ENCODE results near the gene PRRX2. TPM values are rescaled to one million over a fixed set of nuclear protein-coding genes. Genes with fewer than 3 reads are reported as not detected.

The PRRX2 gene
- polyA plus RNA-seq, 1 donor (not counting 4 experiments of a cell fraction or from before 2014, with no cell fraction given): not detected

- Histone ChIP-seq H3K27ac (ENCODE audit: control insufficient read depth, insufficient read depth, low read length) (no peak overlapping the region), H3K4me3 (ENCODE audit: control insufficient read depth in 2 of 3, extremely low read depth in 1 of 3, insufficient read depth in 2 of 3, low read depth in 1 of 3, low read length in 3 of 3) (no peak overlapping the region), H3K9ac (ENCODE audit: control insufficient read depth, extremely low read depth, insufficient read depth, low read length) (no peak overlapping the region), H3K36me3 (ENCODE audit: control insufficient read depth in 2 of 2, extremely low read depth in 1 of 2, insufficient read depth in 2 of 2, low read length in 2 of 2) (peaks cover 0 to 3% of the 10 kb centered on the region in 2 experiments), H4K20me1 (ENCODE audit: control insufficient read depth, extremely low read depth, insufficient read depth, low read length) (no peaks in the 10 kb centered on the region), H2AFZ (ENCODE audit: control insufficient read depth, low read length) (no peak overlapping the region), H3K9me3 (ENCODE audit: control insufficient read depth, low read depth, low read length) (no peaks in the 10 kb centered on the region), H3K79me2 (ENCODE audit: control insufficient read depth, insufficient read depth, low read length) (no peaks in the 10 kb centered on the region), H3K4me1 (ENCODE audit: control insufficient read depth, extremely low read depth, insufficient read depth, low read length) (peaks cover 8% of the 10 kb centered on the region), H3K9me1 (ENCODE audit: control insufficient read depth, extremely low read depth, insufficient read depth, low read length) (no peaks in the 10 kb centered on the region), H3K4me2 (ENCODE audit: control insufficient read depth, extremely low read depth, insufficient read depth, low read depth, low read length) (no peak overlapping the region), H3K27me3 (ENCODE audit: control insufficient read depth, extremely low read depth, insufficient read depth, low read length) (no peaks in the 10 kb centered on the region)
- dilution Hi-C loops (cut with MboI; ENCODE audit: extremely low pct_ligation_motif_present, low sequenced_read_pairs): no loop called here
- FAIRE-seq: no peak
- DNase-seq (ENCODE audit: low read depth, low spot score): no peak
- TF ChIP-seq, protein P1, sequence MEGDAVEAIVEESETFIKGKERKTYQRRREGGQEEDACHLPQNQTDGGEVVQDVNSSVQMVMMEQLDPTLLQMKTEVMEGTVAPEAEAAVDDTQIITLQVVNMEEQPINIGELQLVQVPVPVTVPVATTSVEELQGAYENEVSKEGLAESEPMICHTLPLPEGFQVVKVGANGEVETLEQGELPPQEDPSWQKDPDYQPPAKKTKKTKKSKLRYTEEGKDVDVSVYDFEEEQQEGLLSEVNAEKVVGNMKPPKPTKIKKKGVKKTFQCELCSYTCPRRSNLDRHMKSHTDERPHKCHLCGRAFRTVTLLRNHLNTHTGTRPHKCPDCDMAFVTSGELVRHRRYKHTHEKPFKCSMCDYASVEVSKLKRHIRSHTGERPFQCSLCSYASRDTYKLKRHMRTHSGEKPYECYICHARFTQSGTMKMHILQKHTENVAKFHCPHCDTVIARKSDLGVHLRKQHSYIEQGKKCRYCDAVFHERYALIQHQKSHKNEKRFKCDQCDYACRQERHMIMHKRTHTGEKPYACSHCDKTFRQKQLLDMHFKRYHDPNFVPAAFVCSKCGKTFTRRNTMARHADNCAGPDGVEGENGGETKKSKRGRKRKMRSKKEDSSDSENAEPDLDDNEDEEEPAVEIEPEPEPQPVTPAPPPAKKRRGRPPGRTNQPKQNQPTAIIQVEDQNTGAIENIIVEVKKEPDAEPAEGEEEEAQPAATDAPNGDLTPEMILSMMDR (optimal IDR thresholded peaks at IDR 0.05 in 1 of 3, IDR thresholded peaks at IDR 0.05 in 1 of 3, conservative IDR thresholded peaks at IDR 0.05 in 1 of 3; ENCODE audit: extremely low read depth in 1 of 3, insufficient read depth in 2 of 3, low read length in 3 of 3): no peak
- TF ChIP-seq EZH2 (IDR thresholded peaks at IDR 0.05; ENCODE audit: low read length): no peak
Observed at GRCh38 chr9:129736334-129736733, 70.9 kb downstream of the PRRX2 start.

- Histone ChIP-seq H3K36me3 (ENCODE audit: control insufficient read depth in 2 of 2, extremely low read depth in 1 of 2, insufficient read depth in 2 of 2, low read length in 2 of 2) (peaks cover 0 to 3% of the 10 kb centered on the region in 2 experiments), H3K9ac (ENCODE audit: control insufficient read depth, extremely low read depth, insufficient read depth, low read length) (peak overlapping the region; percentile 73), H4K20me1 (ENCODE audit: control insufficient read depth, extremely low read depth, insufficient read depth, low read length) (no peaks in the 10 kb centered on the region), H3K4me2 (ENCODE audit: control insufficient read depth, extremely low read depth, insufficient read depth, low read depth, low read length) (peak overlapping the region; percentile 91), H3K79me2 (ENCODE audit: control insufficient read depth, insufficient read depth, low read length) (no peaks in the 10 kb centered on the region), H3K4me1 (ENCODE audit: control insufficient read depth, extremely low read depth, insufficient read depth, low read length) (peaks cover 8% of the 10 kb centered on the region), H3K4me3 (ENCODE audit: control insufficient read depth in 2 of 3, extremely low read depth in 1 of 3, insufficient read depth in 2 of 3, low read depth in 1 of 3, low read length in 3 of 3) (peak overlapping the region; percentile 34 to 66 (median 59)), H3K27me3 (ENCODE audit: control insufficient read depth, extremely low read depth, insufficient read depth, low read length) (no peaks in the 10 kb centered on the region), H3K9me1 (ENCODE audit: control insufficient read depth, extremely low read depth, insufficient read depth, low read length) (no peaks in the 10 kb centered on the region), H3K27ac (ENCODE audit: control insufficient read depth, insufficient read depth, low read length) (peak overlapping the region; percentile 26), H3K9me3 (ENCODE audit: control insufficient read depth, low read depth, low read length) (no peaks in the 10 kb centered on the region), H2AFZ (ENCODE audit: control insufficient read depth, low read length) (peak overlapping the region; percentile 71)
- TF ChIP-seq EZH2 (IDR thresholded peaks at IDR 0.05; ENCODE audit: low read length): no peak
- TF ChIP-seq, protein P1 (optimal IDR thresholded peaks at IDR 0.05 in 1 of 3, IDR thresholded peaks at IDR 0.05 in 1 of 3, conservative IDR thresholded peaks at IDR 0.05 in 1 of 3; ENCODE audit: extremely low read depth in 1 of 3, insufficient read depth in 2 of 3, low read length in 3 of 3): peak; percentile 84 to 92 (median 86)
- FAIRE-seq (no peak), DNase-seq (ENCODE audit: low read depth, low spot score) (no peak)
- dilution Hi-C loops (cut with MboI; ENCODE audit: extremely low pct_ligation_motif_present, low sequenced_read_pairs): no loop called here
Observed at GRCh38 chr9:129737479-129738274, 72.2 kb downstream of the PRRX2 start.
